SK-N-SH treated with all-trans-retinoic acid at 6 μM for 48 hours (cell line): Measurements from ENCODE around the gene METTL22.

Source experiments
- ARNTL ChIP-seq: fragments of 450-650 bp; formaldehyde crosslinking; IDR thresholded peaks from 2 replicates; pipeline ENCODE4 v1.5.0; 2020; ENCODE audit warnings: low read depth, mild to moderate bottlenecking, moderate library complexity, borderline replicate concordance
- BACH2 ChIP-seq: fragments of 250-450 bp; sonication (Bioruptor Pico); IDR thresholded peaks from 2 replicates; pipeline ENCODE4 v1.9.0; 2021; ENCODE audit warnings: mild to moderate bottlenecking, borderline replicate concordance
- CSDC2 ChIP-seq: fragments of 250-450 bp; sonication (Bioruptor Pico); IDR thresholded peaks from 2 replicates; pipeline ENCODE4 v1.5.0; 2020; ENCODE audit warnings: mild to moderate bottlenecking, moderate library complexity
- PATZ1 ChIP-seq: fragments of 250-450 bp; sonication (Bioruptor Pico); IDR thresholded peaks from 2 replicates; pipeline ENCODE4 v1.8.0; 2020; ENCODE audit warnings: mild to moderate bottlenecking, moderate library complexity, borderline replicate concordance
- TOX ChIP-seq: fragments of 250-450 bp; sonication (Bioruptor Pico); IDR thresholded peaks from 2 replicates; pipeline ENCODE4 v1.8.0; 2021; ENCODE audit warnings: mild to moderate bottlenecking, moderate library complexity, borderline replicate concordance
- ZC3H10 ChIP-seq: fragments of 250-450 bp; sonication (Bioruptor Pico); IDR thresholded peaks from 2 replicates; pipeline ENCODE4 v1.5.1; 2021; ENCODE audit warnings: mild to moderate bottlenecking, moderate library complexity
- ZFP3 ChIP-seq: fragments of 250-450 bp; sonication (Bioruptor Pico); IDR thresholded peaks from 2 replicates; pipeline ENCODE4 v1.5.0; 2020; ENCODE audit warnings: mild to moderate bottlenecking, moderate library complexity
- ZFP30 ChIP-seq: fragments of 450-650 bp; formaldehyde crosslinking; IDR thresholded peaks from 2 replicates; pipeline ENCODE4 v1.5.0; 2022; ENCODE audit warnings: mild to moderate bottlenecking, moderate library complexity

GRCh38 chr16:8576141-8577004 is 45.1 kb upstream of the METTL22 start:
- no peak for TF ChIP-seq ZFP3 (CRISPR knock-in tag)
- no peak for TF ChIP-seq PATZ1 (CRISPR knock-in tag)
- TF ChIP-seq ZC3H10 (CRISPR knock-in tag) = no peak
- TF ChIP-seq ARNTL (CRISPR knock-in tag) = no peak
- no peak for TF ChIP-seq TOX
- TF ChIP-seq ZFP30 (CRISPR knock-in tag) = no peak
- no peak for TF ChIP-seq CSDC2 (CRISPR knock-in tag)
- TF ChIP-seq BACH2 = no peak
